Prostate gland (tissue), 2 donors: Measurements from ENCODE around the gene RTN4RL1. TPM values are rescaled to one million over a fixed set of nuclear protein-coding genes. Genes with fewer than 3 reads are reported as not detected.

Source experiments
- DNase-seq: peaks from one replicate; pipeline ENCODE4 v3.0.0-alpha.2; 2019; ENCODE audit warnings: low spot score
- H3K27ac ChIP-seq, 2 donors: fragments of 200-600 bp; sonication (generic); 2 replicates each; pipeline ENCODE4 v1.5.1; 2017 to 2019
- H3K27me3 ChIP-seq: fragments of 200-600 bp; sonication (generic); replicated peaks from 2 replicates; pipeline ENCODE4 v1.5.1; 2019; ENCODE audit not compliant: insufficient read depth
- H3K36me3 ChIP-seq, 2 donors: fragments of 200-600 bp; sonication (generic); 1 replicate in 1 of 2; 2 replicates in 1 of 2; pipeline versions ENCODE4 v1.5.1 to v1.8.1; 2017 to 2019
- H3K4me1 ChIP-seq: fragments of 200-600 bp; sonication (generic); replicated peaks from 2 replicates; pipeline ENCODE4 v1.5.1; 2019
- H3K4me3 ChIP-seq, 2 donors: fragments of 200-600 bp; sonication (generic); 2 replicates each; pipeline ENCODE4 v1.5.1; 2017 to 2019
- H3K9me3 ChIP-seq: fragments of 200-600 bp; sonication (generic); 2 replicates; pipeline ENCODE4 v1.5.1; 2017
- POLR2A ChIP-seq: fragments of 450-650 bp; IDR thresholded peaks from one replicate; pipeline ENCODE4 v1.6.1; 2016; ENCODE audit warnings: antibody characterized with exemption, mild to moderate bottlenecking
- POLR2AphosphoS5 ChIP-seq: sonication (generic); formaldehyde crosslinking; IDR thresholded peaks from one replicate; pipeline ENCODE4 v1.6.1; 2017; ENCODE audit warnings: antibody characterized with exemption
- WGBS: methylation state at CpG from one replicate; pipeline ENCODE4 v1.1.5; 2018; 5-methylcytosine and 5-hydroxymethylcytosine counted together
- intact Hi-C: fragments of 100-400 bp; cut with DNase I; formaldehyde crosslinking; loops from one replicate; pipeline ENCODE4 v1.14.2; 2022
- total RNA-seq, 2 donors: library from RNA; depleted of rRNA; stranded (reverse); fragments of >200 nt; gene quantifications; one replicate each; pipeline ENCODE4 v1.1.0, GENCODE V29; 2016
- TF ChIP-seq, protein P1 (sequence below), 4 experiments: fragments of 200-600 bp in 2 of 4; fragments of 450-650 bp in 2 of 4; sonication (generic) in 2 of 4; IDR thresholded peaks; 1 replicate in 3 of 4; 2 replicates in 1 of 4; pipeline ENCODE4 v1.5.1; 2016 to 2019; ENCODE audit warnings: antibody characterized with exemption in 4 of 4, mild to moderate bottlenecking in 2 of 4, moderate library complexity in 2 of 4

Gene RTN4RL1
- total RNA-seq, 2 donors from 2014 or later = 8.3 to 21.5 TPM

DNA sequence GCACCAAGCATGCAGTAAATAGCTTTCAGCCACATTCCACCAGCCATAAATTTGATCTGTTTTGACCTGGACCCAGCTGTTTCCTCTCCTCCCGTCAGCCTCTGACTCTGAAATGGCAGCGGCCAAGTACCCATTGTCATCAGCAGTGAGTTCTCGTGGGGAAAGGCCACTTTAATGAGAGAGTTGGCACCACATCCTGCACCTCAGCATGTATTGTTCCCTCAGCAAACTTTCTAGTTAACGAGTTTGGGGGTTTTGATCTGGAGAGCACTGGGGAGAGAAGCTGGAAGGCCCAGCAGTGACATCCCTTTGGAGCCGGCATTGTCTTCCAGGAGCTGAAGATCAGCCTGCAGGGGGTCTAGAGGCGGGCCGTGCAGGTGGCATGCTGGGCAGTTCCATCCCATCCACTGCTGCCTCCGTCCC lies 110.5 kb downstream of the RTN4RL1 start:
- TF ChIP-seq, protein P1, sequence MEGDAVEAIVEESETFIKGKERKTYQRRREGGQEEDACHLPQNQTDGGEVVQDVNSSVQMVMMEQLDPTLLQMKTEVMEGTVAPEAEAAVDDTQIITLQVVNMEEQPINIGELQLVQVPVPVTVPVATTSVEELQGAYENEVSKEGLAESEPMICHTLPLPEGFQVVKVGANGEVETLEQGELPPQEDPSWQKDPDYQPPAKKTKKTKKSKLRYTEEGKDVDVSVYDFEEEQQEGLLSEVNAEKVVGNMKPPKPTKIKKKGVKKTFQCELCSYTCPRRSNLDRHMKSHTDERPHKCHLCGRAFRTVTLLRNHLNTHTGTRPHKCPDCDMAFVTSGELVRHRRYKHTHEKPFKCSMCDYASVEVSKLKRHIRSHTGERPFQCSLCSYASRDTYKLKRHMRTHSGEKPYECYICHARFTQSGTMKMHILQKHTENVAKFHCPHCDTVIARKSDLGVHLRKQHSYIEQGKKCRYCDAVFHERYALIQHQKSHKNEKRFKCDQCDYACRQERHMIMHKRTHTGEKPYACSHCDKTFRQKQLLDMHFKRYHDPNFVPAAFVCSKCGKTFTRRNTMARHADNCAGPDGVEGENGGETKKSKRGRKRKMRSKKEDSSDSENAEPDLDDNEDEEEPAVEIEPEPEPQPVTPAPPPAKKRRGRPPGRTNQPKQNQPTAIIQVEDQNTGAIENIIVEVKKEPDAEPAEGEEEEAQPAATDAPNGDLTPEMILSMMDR (IDR thresholded peaks at IDR 0.05) = no peak
- TF ChIP-seq POLR2A = no peak
- TF ChIP-seq POLR2AphosphoS5 = no peak
- no peaks in the 10 kb centered on the region for H3K4me1 ChIP-seq
- H3K27ac ChIP-seq = no peak overlapping the region
- intact Hi-C loops = no loop called here
- H3K27me3 ChIP-seq = no peaks in the 10 kb centered on the region
- 40% methylated on average over 8 of the region's 8 CpGs for WGBS
- no peaks in the 10 kb centered on the region for H3K36me3 ChIP-seq
- DNase-seq = no peak
- H3K4me3 ChIP-seq = no peak overlapping the region
- no peaks in the 10 kb centered on the region for H3K9me3 ChIP-seq

DNA sequence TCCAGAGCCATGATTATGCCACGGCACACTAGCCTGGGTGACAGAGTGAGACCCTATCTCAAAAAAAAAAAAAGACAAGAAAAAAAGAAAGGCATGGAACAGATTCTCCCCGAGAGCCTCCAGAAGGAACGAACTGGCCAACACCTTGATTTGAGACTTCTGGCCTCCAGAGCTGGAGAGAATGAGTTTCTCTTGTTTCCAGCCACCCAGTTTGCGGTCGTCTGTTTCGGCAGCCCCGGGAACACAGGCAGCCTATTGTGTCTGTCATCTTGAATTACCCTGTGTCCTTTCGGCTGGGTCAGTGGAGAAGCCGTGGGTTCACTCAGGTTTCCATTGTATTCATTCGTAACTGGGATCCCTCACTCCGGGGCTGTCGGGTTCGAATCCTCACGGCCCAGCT lies 111.4 kb downstream of the RTN4RL1 start:
- TF ChIP-seq POLR2AphosphoS5 (no peak), POLR2A (no peak)
- TF ChIP-seq, protein P1 (IDR thresholded peaks at IDR 0.05) = no peak
- Histone ChIP-seq H3K4me1 (no peaks in the 10 kb centered on the region), H3K27me3 (no peaks in the 10 kb centered on the region), H3K27ac (no peak overlapping the region), H3K9me3 (no peaks in the 10 kb centered on the region), H3K4me3 (no peak overlapping the region), H3K36me3 (no peaks in the 10 kb centered on the region)
- WGBS = 83% methylated on average over 14 of the region's 14 CpGs
- intact Hi-C loops = no loop called here
- no peak for DNase-seq

DNA sequence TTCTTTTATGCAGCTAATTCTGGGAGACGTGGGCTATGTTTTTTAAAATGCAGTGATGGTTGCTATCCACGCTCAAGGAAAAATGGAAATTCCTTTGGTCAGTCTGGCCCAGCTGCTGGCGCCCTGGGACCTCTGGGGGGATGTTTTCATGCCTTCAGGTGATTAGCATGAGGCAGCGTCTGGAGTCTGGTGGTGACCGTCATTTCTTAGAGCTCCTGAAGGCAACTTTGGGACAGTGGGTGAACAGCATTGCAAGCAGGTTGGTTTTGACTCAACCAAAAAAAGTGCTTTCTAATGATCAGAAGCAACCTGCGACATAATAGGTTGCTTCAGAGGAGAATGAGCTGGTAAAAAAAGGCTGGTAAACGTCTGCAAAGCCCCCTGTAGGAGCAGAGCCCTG lies 113.0 kb downstream of the RTN4RL1 start:
- Histone ChIP-seq H3K27me3 (no peaks in the 10 kb centered on the region), H3K4me1 (no peaks in the 10 kb centered on the region), H3K9me3 (no peaks in the 10 kb centered on the region), H3K36me3 (no peaks in the 10 kb centered on the region), H3K27ac (no peak overlapping the region), H3K4me3 (no peak overlapping the region)
- TF ChIP-seq POLR2A = no peak
- TF ChIP-seq POLR2AphosphoS5 = no peak
- TF ChIP-seq, protein P1 (IDR thresholded peaks at IDR 0.05) = no peak
- intact Hi-C loops = no loop called here
- DNase-seq = no peak
- 64% methylated on average over 7 of the region's 7 CpGs for WGBS

DNA sequence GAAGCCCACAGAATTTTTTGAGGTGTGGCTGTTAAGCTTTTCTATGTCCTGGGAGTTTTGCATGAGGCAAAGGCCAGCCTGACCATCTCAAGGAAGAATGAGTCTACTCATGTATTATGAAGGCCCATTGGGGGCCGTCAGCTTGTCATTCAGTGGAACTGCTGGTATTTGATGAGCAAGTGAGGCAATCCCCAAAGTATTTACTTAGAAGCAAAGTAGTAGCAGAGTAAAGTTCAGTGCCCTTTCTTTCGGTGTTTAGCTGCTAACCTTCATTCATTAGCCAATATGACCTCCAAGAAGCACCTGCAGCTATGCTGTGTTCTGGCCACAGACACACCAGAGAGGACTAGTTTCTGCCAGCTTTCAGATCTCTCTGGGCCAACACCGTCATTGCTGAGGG lies 115.1 kb downstream of the RTN4RL1 start:
- H3K27me3 ChIP-seq = no peaks in the 10 kb centered on the region
- H3K4me1 ChIP-seq = no peaks in the 10 kb centered on the region
- no peak overlapping the region for H3K27ac ChIP-seq
- TF ChIP-seq, protein P1 (IDR thresholded peaks at IDR 0.05) = no peak
- TF ChIP-seq POLR2AphosphoS5 (no peak), POLR2A (no peak)
- no peak overlapping the region for H3K4me3 ChIP-seq
- intact Hi-C loops = loop anchor here (5.0 kb wide), 1 partner anchor 132 kb away; the partner anchor contains the start of gene OVCA2
- no peak for DNase-seq
- 83% methylated on average over 3 of the region's 3 CpGs for WGBS
- H3K9me3 ChIP-seq = no peaks in the 10 kb centered on the region
- H3K36me3 ChIP-seq = no peaks in the 10 kb centered on the region

DNA sequence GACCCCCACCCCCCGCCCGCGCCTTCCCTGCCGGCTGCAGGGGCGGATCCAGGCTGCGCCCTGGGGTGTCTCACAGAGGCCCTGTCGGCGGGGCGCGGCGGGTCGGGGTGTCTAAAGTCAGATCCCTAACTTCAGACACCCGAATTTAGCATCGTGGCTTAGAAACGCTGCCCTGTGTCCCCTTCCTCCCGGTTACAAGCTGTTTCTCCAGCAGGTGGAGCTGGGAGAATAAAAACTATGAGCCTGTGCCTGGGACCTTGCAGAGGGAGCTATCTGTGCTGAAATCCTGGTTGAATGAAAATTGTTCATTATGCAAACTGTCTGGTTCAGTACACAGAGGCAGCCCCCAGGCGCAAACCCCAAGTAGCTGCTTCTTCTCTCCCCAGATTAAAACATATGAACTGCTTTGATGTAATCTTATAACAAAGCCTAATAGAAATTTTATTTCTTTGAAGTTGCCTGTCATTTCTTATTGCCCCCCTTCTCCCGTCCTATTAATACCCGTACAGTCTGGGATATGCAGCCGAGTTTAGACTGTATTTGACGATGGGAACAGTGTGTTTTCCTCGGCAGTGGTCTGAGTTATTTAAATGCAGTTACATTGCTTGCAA lies 116.3 kb downstream of the RTN4RL1 start:
- no peak for TF ChIP-seq POLR2A
- peak; percentile 74 for TF ChIP-seq POLR2AphosphoS5
- TF ChIP-seq, protein P1 (IDR thresholded peaks at IDR 0.05) = peak; percentile 31 to 89 (median 80)
- no peaks in the 10 kb centered on the region for H3K9me3 ChIP-seq
- H3K27ac ChIP-seq = no peak overlapping the region
- intact Hi-C loops = loop anchor here (1.0 to 5.0 kb wide), 2 partner anchors 117 to 133 kb away; partner anchors contain the start of gene OVCA2
- H3K4me1 ChIP-seq = no peaks in the 10 kb centered on the region
- DNase-seq = peak; percentile 62
- H3K4me3 ChIP-seq = no peak overlapping the region
- H3K27me3 ChIP-seq = no peaks in the 10 kb centered on the region
- H3K36me3 ChIP-seq = no peaks in the 10 kb centered on the region
- WGBS = 12% methylated on average over 6 of the region's 22 CpGs
